ENCODE data around the gene A3GALT2.
A peak's percentile ranks its signal among the peaks of the same experiment; 100 is the strongest.

Gene A3GALT2

DNA sequence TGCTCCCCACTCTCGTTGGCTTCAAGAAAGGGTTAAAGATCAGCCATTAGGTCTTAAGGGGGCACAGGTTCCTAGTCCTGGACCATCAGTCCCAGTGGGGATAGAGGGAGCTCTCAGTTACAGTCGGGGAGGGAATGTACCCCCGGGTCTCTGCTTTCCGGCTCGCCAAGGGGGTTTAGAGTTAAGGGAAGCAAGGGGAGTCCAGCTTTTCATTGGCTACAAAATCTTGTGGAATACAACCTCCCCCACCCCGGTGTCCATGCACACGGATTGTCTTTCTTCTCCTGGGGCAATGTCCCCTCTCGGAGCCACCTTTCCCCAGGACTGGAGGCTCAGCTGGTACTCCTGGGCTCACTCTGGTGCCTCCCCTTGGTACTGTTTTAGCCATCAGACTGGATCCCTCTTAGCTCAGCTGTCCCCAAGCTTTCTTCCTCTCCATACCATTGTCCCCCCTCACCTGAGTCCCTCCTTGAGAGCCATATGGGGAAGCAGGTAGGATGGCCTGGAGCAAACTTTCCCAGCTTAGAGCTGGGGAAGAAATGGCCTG is at the start of gene A3GALT2:
Gene A3GALT2 (minus strand): TSS at position 480 of the 547 bp plus-strand sequence. CDS start 0 bp downstream, at position 480.
- DNase-seq, result no peak

DNA sequence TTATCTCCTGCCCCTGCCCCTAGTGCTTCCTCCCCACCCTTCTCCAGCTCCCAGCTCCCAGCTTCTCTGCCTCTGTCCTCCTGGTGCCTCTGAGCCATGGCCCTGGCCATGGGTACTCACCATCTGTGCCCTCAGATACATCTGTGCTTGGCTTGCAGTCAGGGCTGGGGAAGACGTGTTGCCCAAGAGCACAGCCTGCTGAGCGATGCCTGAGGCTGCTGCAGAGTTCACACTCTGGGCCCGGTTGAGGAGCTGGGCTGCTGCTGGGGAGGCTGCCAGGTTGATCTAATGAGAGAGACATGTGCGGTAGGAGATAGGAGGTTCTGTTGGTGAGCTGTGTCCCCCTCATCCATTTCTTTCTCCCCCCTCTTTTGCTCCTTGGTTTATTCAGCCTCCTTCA is 49.4 kb upstream of the A3GALT2 start:
- DNase-seq, result no peak

DNA sequence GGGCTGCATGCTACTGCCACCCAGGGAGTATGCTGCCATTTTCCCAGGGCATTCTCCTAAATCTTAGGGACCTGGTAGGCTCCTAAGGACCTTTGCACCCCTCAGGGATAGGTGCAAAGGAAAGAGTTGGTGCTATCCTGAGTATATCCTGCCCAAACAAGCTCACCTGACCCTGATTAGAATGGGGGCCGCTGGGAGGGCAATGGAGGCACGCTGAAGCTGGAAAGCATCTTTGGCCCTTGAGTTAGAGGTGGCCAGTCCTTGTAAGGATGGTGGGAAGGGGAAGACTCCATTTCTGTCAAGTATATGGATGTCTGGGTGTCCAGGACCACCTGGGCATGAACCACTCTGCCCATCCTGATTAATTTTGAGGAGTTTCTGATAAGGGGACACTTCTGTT is 48.9 kb upstream of the A3GALT2 start:
- DNase-seq, result no peak

DNA sequence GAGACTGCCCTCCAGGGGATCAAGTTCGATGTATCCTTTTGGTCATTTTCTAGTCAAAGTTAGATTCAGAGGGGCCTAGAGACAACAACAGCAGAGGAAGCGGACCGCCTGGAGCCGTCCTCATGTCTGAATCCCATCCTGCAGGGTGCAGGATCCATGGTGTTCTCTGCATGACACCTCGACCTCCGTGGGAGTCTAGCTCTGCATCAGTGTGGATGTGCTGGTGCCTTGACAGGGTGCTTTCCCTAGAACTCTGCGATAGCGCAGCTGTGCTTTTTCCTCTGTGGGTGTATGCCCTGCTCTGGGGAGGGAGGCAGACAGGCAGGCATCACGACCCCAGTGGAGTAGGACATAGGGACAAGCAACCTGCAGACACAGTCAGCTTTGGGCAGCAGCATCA is 48.2 kb upstream of the A3GALT2 start:
- DNase-seq, result no peak

DNA sequence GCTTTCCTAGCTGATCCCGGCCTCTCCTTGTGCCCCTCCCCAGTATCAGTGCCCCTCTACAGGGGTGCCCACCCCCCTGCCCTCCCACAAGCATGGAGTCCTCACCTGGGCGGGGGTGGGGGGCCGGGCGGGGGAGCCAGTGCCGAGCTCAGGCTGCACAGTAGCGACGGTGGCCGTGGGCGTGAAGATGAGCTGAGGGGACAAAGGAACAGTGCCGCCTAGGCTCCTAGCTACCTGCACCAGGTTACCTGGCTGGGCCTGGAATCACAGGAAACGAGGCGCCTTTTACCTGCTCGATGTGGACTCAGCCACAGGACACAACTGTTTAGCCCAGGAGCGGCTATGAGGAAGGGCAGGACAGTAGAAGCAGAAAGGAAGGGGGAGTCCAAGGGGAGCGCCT is 47.5 kb upstream of the A3GALT2 start:
- DNase-seq, result no peak

DNA sequence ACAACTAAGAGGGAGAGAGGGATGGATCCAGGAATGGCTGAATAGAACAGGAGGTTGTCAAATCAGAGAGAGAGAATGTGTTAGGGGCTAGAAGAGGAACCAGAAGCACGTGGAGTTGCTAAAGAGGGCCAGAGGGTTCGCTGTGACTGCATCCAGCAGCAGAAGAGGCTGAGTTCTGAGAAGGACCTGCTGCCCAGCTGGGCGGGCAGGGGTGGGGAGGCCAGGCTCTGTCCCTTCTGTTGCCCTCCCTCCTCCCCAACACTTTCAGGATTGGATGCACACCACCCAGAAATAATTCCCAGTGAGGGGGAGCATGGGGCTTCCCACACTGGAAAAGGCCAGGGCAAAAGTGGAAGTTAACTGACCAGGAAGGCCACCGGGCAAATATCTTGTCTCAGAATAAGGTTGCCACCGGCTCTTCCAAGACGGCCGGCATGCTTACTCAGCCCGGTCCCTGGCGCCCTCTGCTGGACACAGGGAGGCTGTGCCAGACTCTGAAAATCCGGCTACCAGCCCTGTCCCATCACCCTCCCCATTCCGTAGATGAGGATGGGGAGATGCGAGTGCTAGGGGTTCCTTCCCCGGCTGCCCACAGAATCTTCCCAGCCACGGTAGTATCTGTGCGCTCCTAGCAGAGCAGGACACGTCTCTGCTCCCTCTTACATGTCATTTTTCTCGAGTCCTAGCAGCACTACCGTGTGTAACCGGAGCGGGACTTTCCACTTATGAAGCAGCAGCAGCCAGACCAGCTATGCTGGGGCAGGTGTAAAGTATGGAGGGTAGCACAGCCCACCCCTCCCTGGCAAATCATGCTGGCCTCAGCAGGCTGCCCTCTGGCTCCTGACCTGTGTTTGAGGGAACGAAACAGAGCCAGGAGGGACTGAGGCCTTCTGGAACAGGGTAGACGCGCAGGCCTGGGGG is 46.8 kb upstream of the A3GALT2 start:
- peak; percentile 91 for DNase-seq

DNA sequence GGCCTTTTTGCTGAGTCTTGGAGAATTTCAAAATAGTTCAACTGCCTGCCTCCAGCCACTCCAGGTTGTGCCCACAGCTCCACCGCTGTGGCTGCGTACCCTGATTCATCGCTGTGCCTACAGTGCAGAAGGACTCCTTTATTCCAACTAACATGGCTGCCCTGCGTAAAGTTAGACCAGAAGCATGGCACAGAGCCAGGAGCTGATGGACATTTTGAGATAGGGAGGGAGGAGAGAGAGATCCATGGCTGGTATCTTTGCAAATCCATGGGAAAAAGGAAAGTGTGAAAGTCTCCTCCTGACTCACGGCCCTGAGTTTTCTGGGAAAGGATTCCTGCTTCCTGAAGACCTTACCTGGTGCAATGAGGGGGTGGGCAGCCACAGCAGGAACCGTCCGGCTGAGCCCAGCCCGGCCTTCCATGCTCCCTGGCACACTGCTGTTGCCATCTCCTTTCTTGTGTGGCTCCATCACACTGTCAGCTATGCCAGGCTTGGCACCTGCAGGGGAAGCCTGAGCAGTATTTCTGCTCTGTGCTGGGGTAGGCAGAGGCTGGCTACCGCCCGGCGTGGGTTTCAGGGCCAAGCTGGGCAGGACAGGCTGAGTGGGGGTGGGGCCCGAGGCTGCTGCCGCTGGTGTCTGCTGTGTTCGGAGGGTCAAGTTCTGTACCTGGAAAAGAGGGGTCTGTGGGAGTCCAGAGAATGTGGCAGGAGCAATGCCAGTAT is 46.0 kb upstream of the A3GALT2 start:
- no peak for DNase-seq

DNA sequence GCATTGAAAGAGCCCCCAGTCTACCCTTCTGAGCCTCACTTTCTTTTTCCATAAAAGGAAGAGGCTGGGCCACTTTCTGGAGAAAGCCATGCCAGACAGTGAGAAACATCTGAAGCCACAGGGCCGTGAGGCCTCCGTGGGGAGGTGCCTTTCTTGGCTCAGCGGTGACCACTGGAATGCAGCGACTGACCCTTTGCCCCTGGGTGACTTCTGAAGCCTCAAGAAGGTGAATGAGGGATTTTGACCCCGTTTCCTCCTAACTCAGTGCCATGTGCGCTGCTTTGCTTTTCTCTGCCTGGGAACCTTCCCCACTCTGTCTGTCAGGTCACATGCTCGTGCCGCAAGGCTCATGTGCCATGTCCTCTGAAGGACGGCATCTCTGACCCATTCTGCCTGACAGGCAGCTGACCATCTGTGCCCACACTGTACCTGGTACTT is 44.7 kb upstream of the A3GALT2 start:
- no peak for DNase-seq

DNA sequence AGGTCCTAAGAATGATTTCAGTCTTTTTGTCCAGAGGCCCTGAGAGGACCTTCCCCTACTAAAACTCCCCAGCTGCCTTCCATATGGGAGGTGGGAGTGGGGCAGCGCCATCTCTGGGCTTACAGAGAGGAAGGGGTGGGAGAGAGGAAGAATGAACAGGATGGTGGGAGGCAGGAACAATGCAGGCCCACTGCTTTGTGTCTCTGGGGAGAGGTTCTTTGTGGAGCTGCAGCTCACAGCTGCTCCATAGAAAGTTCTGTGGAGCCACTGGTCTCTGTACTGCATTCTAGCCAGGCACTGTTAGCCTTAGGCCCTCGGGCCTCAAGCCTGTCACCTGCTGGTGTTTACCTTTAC is 43.6 kb upstream of the A3GALT2 start:
- no peak for DNase-seq

DNA sequence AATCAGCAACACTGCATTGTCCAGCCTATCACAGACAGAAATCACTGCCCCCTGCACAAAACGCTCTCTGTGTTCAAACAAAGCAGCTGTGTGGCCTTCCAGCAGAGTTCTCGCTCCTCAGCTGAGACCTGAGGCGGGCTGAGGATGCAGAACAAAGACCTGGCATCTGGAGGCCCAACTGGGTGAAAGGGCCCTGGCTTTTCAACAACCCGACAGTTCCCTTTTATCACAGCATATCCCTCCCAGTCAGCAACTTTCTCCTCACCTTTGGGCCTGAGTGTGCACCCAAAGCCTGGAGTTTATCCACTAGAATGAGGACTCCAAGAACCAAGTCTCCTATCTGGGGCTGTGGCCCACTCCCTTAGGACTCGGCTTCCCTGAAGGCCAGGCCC is 42.6 kb upstream of the A3GALT2 start:
- DNase-seq, result no peak

DNA sequence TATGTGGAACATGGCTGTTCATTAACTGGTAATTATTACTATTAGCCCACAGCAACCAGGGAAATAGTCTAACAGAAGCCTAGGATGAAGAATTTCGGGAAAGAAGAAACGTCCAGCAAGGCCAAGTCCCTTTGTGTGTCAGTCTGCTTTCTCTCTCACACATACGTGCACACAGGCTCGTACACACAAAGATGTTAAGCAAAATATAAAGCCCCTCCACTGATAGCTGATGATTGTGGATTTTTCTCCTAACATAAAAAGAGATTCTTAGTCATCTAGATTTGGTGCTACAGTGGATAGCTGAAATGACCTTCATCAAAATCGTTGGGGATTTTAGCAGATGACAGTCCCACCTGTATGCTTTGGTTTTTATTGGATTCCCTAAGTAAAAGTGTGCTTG is 42.1 kb upstream of the A3GALT2 start:
- no peak for DNase-seq

DNA sequence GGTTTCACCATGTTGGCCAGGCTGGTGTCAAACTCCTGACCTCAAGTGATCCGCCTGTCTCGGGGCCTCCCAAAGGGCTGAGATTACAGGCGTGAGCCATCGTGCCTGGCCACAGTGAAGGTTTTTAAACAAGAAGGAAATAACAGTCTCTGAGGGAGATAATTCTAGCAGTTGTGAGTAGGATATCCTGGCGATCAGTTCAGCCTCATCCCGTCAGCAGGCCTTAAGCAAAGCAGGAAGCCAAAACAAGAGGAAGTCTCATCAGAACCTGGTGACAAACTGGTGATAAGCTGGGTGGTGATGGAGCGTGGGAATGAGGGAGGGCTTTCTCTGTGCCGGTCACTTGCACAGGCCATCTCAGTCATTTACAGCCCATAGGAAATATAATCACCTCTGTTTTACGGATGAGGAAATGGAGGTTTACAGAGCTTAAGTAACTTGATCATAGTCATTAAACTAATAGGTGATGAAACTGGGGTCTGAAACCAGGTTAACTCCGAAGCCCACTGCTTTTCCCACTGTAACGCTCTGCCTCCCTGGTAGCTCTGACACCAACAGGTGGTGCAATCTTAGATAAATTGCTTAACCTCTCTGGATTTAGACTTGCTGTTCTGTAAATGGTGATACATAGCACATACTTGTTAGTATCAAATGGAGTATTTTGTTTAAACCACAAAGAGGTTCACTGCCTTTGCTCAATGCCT is 40.8 kb upstream of the A3GALT2 start:
- no peak for DNase-seq

DNA sequence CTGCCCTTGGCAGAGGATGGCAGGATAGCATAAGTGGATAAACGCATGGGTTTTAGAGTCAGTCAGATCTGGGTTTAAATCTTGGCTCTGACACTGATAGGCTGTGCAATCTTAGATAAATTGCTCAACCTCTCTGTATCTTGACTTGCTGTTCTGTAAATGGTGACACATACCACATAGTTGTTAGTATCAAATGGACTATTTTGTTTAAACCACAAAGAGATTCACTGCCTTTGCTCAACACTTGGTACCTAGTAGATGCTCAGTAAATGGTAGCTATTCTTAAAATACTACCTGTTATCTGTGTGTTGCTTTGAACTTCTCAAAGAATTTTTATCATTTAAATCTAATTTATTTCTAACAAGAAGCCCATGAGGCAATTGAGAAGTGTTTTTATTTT is 39.5 kb upstream of the A3GALT2 start:
- DNase-seq, result no peak

DNA sequence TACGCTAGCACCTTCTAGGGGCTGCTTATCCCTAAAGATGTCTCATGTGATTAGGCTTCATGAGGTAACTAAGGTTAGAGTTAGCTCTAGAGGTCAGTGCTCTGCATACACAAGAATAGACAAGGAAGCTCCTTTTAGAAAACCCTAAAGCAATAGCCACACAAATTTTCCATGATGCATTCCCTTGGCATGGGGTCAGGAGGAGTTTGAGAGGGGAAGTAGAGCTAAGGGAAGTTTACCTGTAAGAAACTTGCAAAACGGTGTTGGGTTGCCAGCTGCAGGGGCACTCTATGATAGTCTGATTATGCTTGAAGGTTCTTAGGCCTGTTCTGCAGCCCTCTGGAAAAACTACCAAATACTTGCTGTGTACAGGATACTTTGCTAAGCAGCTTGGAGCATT is 39.0 kb upstream of the A3GALT2 start:
- no peak for DNase-seq

DNA sequence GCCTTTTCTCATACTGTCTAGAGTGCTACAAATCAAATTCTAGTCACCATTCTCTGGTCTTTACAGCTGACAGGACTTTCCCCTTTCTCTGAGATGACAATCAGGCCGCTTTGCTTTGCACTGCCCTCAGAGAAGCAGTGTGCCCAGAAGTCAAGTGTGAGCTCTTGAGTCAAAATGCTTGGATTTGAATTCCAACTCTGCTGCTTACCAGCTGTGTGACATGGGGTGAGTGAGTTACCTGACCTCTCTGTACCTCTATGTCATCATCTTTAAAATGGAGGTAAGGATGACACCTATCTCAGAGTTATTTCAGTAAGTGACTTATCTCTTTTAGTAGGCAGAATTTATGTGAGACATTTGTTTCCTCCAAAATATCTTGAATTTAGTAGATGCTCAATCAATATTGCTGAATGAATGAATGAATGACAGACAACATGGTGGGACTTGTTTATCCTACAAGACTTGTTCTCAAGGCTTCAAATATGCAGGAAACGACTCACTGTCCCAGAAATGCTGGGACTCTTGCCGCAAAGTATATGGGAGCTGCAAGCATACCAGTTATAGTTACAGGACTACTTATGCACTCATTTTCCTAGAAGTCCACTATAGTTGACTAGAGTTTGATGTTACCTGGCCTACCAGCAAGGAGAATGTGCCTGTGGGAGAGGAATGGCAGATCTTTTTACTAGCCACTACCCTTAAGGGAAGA is 38.1 kb upstream of the A3GALT2 start:
- DNase-seq, result no peak

DNA sequence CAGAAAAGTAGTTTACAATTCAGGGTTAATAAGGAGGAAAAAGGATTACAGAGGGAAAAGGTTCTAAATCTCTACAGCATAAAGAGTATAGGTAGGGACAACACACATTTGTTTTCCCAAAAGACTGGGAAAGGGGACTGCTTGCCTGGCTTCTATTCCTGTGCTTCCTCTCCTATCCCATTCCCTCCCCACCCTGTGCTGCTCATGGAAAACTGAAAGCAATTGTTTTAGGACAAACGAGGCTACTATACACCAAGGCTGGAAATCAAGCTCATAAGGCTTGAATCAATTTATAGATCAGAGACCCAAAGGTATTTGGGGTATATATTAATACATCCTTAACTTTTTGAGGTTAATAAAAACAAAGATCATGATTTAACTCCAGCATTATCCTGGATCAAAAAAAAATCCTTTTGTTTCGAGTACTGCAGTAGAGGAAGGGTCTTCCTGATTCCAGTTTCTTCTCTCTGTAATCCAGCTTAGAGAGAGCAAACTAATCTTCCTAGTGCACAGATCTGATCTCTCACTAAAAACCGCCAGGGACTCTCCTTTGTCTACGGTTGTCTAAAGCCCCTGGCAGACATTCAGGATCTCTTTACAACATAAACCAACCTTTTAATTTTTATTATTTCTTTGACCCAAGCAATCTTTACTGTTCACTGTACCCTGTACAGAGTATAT is 37.4 kb upstream of the A3GALT2 start:
- no peak for DNase-seq

DNA sequence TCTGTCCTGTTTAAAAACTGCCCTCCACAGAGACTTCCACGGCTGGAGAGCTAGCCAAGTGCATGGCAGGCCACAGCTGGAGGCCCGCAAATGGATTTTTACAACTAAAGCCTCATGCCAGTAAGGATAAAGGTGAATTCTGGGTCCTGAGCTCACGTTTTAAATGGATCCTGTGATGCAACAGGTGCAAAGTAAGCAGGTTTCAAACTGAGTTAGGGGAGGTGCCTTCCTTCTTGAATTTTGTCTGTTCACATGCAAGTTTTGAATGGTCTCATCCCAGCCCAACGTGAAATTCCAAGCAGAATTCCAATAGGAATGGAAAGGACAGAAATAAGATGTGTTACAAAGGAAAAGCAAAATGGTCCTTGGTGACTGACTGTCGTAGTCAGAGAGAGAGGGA is 36.2 kb upstream of the A3GALT2 start:
- no peak for DNase-seq

DNA sequence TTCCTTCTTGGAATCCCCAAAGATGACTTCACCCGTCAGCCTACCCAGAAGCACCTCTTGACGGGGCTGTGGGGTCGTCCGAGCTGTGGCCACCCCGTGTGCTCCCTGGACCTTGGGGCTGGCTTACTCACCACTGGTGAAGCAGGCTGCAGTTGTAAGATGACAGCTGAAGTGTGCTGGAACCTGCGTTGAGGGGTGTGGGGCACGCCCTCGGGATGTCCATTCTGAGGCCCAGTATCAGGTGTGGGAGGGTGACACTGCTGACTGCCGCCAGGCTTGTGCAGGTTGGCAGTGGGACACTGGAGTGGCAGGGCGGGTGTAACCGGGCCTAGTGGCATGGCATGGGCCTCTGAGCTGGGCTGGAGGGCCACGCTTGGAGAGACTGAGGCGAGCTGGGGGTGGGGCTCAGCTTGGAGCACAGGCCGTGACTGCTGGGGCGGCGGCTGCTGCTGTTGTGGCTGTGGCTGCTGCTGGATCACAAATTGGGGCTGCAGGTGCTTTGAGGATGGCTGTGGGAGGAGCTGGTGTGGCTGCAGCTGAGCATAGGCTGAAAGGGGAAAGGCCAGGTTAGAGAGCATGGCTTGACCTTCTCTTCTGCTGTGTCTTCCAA is 33.9 kb upstream of the A3GALT2 start:
- DNase-seq, result no peak

DNA sequence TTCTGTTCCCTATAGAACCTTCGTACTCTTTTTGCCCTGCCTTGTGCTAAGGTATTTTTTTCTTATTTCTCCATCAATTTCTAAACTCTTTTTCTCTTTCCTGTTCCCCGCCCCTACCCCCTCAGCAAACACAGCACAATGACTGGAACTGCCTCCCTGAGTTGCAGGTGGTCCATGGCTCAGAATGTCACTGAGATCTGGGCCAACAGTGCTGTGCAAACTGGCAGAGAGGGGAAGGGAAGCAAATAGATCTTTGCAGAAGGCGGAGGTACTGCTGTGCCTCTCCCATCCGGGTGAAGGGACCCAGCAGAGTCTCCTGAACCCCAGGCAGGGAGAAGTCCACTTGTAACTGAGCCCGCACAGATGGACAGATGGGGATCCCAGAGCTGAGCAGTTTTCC is 32.6 kb upstream of the A3GALT2 start:
- no peak for DNase-seq

DNA sequence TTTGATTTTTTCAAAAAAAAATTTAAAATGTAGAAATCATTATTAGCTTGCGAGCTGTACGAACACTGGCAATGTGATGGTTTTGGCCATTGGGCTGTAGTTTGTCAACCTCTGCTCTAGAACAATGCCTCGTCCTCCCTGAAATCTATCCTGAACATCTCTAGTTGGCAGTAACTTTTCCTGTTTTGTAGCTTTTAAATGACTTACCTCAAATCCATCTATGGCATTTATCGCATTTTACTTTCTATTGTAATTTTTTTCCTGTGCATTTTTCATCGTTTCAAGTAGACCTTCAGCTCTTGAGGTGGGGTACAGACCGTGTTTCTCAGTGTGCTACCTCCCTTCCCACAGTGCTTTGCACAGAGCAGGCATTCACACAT is 30.4 kb upstream of the A3GALT2 start:
- no peak for DNase-seq

DNA sequence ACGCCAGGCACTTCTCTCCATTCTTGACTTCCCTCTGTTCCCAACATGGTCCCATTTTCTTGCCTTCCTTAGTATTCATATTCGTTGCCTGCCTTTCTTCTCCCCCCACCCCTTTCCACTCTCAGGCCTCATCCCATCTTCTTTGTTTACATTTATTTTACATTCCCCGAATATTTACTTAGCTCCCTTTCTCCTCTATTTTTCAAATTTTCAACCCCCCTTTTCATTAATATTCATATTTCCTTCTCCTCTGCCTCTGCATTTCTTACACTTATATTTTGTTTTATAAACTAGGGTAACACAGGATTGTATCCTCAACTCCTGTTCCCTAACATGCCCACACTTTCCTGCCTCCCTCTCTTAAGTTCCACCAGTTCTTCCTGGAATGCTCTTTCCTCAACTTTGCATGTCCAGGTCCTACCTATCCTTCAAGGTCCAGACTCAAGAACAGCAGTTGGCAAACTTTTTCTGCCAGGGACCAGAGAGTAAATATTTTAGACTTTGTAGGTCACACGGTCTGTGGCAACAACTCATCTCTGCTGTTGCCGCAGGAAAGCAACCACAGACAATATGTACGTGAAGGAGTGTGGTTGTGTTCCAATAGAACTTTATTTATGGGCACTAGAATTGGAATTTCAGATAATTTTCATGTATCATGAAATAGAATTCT is 29.8 kb upstream of the A3GALT2 start:
- no peak for DNase-seq

Data from femur (tissue), 1 donor.